ENCODE measurements around the gene ZCCHC3.
A peak's percentile ranks its signal among the peaks of the same experiment; 100 is the strongest.

The ZCCHC3 gene

DNA sequence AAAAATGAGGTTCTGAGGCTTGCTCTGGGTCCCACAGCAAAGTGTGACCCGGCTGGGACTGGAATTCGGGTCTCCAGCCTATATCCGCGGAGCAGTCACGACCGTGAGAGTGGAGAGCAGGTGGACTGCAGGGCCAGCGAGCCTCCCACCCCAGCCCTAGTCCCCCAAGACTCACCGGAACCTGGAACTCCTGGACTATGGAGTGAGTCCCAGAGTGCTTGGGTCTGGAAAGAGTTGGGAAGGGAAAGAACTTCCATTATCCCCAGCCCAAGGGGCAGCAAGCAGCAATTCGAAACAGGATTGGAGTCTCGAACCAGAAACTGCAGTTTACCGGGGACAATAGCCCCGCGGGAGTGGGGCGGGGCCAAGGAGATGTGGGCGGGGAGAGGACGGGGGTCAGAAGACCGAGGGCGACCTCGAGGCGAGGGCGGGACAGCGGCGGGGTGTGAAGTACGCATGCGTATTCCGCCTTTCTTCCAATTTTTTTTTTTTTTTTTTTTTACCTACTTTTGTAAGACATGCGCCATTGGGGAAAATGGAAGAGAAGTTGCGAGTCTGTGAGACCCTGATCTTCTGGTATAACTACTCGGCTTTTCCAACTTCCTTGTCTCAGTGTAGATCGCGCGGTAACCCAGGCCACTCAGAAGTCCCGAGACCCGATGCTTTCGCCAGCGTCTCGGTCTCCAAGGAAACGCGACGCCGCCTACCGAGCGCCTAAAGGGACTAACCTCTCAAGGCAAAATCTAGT is 7.1 kb upstream of the ZCCHC3 start, which contains the start of gene C20orf96:
Gene C20orf96, minus strand, starts transcription at position 667 of the 748 bp plus-strand sequence. Its CDS starts 140 bp downstream, at position 527.
- Histone ChIP-seq H3K4me3 (ENCODE audit: low read length) (peak within 1 kb of the TSS; percentile 70), H3K27me3 (ENCODE audit: insufficient read depth, low read length) (no peaks in the 10 kb centered on the region), H2AFZ (ENCODE audit: low read depth, low read length) (peak within 1 kb of the TSS; percentile 84), H3K4me1 (ENCODE audit: insufficient read depth, low read length) (peaks cover 13% of the 10 kb centered on the region), H3K9me3 (ENCODE audit: low read length) (no peaks in the 10 kb centered on the region), H3K36me3 (ENCODE audit: insufficient read depth, low read length) (no peaks in the 10 kb centered on the region)

DNA sequence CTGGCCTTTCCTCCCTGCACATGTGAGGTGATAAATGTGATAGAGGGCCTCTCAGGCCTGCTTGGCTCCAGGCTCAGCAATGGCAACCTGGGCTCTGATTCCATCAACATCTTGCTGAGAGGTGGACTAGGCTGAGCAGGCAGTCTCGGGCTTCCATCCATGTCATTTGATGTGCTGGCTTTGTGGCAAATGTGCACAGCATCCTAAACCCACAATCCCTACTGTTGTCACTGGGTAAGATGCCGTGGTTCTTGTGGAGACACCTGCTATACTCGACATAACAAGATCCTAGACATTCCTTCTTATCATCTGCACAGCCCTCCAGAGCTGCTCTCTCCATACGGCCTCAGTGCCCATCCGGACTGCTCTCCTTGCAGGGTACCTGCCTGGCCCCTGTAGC is 2.8 kb upstream of the ZCCHC3 start:
- Histone ChIP-seq H3K27me3 (ENCODE audit: insufficient read depth, low read length) (no peaks in the 10 kb centered on the region), H3K4me3 (ENCODE audit: low read length) (no peak overlapping the region), H3K36me3 (ENCODE audit: insufficient read depth, low read length) (peaks cover 2% of the 10 kb centered on the region), H3K4me1 (ENCODE audit: insufficient read depth, low read length) (peaks cover 29% of the 10 kb centered on the region), H2AFZ (ENCODE audit: low read depth, low read length) (no peak overlapping the region), H3K9me3 (ENCODE audit: low read length) (no peaks in the 10 kb centered on the region)

DNA sequence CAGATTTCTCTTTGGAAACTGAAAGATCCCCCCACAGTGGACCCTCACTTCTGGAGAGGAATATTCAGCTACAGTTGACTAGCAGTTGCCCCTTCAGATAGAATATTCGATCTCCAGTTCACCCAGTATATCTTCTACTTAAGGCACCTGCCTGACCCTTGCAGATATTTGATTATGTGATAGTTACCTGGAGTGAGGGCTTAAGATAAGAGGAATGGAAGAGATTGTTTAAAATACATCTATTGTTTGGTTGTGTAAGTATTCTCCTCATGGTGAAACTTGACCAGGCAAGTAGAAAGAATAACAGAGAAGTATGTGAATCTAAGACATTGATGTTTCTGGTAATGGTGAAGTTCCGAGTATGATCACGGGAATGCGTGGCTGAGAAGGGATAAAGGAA is 1.6 kb upstream of the ZCCHC3 start:
- H2AFZ ChIP-seq (ENCODE audit: low read depth, low read length), result no peak overlapping the region
- H3K27me3 ChIP-seq (ENCODE audit: insufficient read depth, low read length), result no peaks in the 10 kb centered on the region
- H3K9me3 ChIP-seq (ENCODE audit: low read length), result no peaks in the 10 kb centered on the region
- H3K36me3 ChIP-seq (ENCODE audit: insufficient read depth, low read length), result peaks cover 13% of the 10 kb centered on the region
- no peak overlapping the region for H3K4me3 ChIP-seq (ENCODE audit: low read length)
- peaks cover 39% of the 10 kb centered on the region for H3K4me1 ChIP-seq (ENCODE audit: insufficient read depth, low read length)

DNA sequence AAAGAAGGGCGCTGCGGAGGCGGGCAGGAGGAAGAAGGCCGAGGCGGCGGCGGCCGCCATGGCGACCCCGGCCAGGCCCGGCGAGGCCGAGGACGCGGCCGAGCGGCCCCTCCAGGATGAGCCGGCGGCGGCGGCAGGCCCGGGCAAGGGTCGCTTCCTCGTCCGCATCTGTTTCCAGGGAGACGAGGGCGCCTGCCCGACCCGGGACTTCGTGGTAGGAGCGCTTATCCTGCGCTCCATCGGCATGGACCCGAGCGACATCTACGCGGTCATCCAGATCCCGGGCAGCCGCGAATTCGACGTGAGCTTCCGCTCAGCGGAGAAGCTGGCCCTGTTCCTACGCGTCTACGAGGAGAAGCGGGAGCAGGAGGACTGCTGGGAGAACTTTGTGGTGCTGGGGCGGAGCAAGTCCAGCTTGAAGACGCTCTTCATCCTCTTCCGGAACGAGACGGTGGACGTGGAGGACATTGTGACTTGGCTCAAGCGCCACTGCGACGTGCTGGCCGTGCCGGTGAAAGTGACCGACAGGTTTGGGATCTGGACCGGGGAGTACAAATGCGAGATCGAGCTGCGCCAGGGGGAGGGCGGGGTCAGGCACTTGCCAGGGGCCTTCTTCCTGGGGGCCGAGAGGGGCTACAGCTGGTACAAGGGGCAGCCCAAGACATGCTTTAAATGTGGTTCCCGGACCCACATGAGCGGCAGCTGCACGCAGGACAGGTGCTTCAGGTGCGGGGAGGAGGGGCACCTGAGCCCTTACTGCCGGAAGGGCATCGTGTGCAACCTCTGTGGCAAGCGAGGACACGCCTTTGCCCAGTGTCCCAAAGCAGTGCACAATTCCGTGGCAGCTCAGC is 780 bp downstream of the ZCCHC3 start:
- Histone ChIP-seq H3K9me3 (ENCODE audit: low read length) (no peaks in the 10 kb centered on the region), H3K27me3 (ENCODE audit: insufficient read depth, low read length) (no peaks in the 10 kb centered on the region), H3K36me3 (ENCODE audit: insufficient read depth, low read length) (peaks cover 13% of the 10 kb centered on the region), H3K4me1 (ENCODE audit: insufficient read depth, low read length) (peaks cover 32% of the 10 kb centered on the region), H3K4me3 (ENCODE audit: low read length) (peak overlapping the region; percentile 98), H2AFZ (ENCODE audit: low read depth, low read length) (no peak overlapping the region)

DNA sequence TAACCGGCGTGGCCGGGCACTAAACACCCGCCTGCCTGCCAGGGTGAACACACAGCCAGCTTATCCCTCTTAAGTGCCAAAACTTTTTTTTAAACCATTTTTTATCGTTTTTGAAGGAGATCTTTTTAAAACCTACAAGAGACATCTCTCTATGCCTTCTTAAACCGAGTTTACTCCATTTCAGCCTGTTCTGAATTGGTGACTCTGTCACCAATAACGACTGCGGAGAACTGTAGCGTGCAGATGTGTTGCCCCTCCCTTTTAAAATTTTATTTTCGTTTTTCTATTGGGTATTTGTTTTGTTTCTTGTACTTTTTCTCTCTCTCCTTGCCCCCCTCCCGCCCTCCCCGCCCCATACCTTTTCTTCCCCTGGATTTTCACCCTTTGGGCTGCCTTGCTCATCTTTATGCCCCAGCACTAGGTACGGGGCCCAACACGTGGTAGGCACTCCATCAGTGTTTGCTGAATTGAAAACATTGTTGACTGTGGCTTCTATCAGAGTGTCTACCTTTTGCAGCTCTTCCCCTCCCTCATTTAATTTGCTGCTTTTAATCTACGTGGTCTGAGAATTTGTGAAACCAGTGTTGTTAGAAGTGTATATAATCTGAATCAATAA is 1.5 kb downstream of the ZCCHC3 start:
- H3K9me3 ChIP-seq (ENCODE audit: low read length), result no peaks in the 10 kb centered on the region
- H3K27me3 ChIP-seq (ENCODE audit: insufficient read depth, low read length), result no peaks in the 10 kb centered on the region
- peak overlapping the region; percentile 98 for H3K4me3 ChIP-seq (ENCODE audit: low read length)
- H3K36me3 ChIP-seq (ENCODE audit: insufficient read depth, low read length), result peaks cover 13% of the 10 kb centered on the region
- H3K4me1 ChIP-seq (ENCODE audit: insufficient read depth, low read length), result peaks cover 32% of the 10 kb centered on the region
- no peak overlapping the region for H2AFZ ChIP-seq (ENCODE audit: low read depth, low read length)

DNA sequence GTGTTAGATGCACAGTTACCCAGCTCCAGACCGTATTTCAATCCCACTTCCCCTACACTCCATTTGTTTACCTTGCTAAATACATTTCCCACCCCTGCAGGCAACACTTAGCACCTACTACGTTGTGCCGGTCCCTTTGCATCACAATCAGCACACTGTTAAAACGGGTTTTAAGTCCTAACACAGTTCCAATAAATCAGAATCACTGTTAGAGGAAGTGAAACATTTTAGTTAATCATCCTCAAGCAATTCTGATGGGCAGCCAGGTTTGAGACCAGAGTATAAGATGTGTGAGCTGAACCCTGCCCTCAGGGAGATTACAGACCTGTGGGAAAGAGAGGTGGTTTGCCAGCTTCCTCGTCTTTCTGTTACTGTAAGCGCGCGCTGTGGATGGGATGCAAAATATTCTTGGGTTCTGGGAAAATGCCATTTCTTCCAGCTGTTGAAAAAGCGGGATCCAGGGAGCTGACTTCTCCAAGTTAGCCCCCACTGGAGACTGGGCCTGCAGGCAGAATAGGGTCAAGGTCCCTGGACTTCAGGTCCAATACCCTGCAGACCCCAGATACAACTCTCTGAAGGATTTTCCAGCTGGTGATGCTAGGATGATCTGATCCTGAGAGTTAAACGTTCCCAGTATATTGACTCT is 3.1 kb downstream of the ZCCHC3 start:
- Histone ChIP-seq H3K27me3 (ENCODE audit: insufficient read depth, low read length) (no peaks in the 10 kb centered on the region), H3K4me3 (ENCODE audit: low read length) (peak overlapping the region; percentile 98), H3K4me1 (ENCODE audit: insufficient read depth, low read length) (peaks cover 32% of the 10 kb centered on the region), H3K9me3 (ENCODE audit: low read length) (no peaks in the 10 kb centered on the region), H3K36me3 (ENCODE audit: insufficient read depth, low read length) (peaks cover 13% of the 10 kb centered on the region), H2AFZ (ENCODE audit: low read depth, low read length) (no peak overlapping the region)

DNA sequence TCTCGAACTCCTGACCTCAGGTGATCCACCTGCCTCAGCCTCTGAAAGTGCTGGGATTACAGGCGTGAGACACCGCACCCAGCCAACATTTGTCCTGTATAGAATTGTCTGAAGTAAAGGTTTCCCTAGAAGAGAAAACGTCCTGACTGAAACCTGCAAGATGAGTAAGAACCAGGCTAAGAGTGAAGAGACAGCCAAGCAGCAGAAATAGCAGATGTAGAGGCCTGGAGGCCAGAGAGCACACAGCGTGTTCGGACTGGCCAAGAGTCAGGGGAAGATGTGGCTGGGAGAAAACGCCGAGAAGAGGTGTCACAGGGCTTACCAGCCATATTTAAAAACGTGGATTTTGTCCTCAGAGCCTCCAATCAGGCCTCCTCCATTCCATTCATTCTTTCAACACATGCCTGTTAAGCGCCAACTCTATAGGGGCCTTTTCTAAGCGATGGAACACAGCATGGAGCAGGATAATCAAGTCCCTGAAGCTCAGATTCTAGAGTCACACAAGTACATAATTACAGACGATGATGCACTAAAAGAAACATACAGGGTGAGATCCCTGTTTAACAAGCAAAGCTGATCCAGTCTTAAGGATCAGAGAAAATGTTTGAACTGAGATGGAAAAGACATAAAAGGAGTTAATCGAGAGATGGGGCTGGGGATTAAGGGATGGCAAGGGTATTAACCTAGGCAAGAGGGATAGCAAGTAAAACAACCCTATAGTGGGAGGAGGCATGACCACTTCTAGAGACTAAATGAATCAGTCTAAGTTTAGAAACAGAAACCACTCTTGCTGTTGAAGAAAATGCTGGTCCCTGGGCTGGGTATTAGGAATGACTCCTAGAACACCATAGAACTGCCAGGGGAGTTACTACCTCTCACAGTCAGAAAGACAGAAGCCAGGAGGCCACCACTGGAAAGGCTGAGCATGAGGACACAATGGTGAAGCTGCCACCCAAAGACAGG is 4.8 kb downstream of the ZCCHC3 start:
- no peaks in the 10 kb centered on the region for H3K9me3 ChIP-seq (ENCODE audit: low read length)
- H3K4me1 ChIP-seq (ENCODE audit: insufficient read depth, low read length), result peaks cover 29% of the 10 kb centered on the region
- no peaks in the 10 kb centered on the region for H3K27me3 ChIP-seq (ENCODE audit: insufficient read depth, low read length)
- H2AFZ ChIP-seq (ENCODE audit: low read depth, low read length), result no peak overlapping the region
- H3K36me3 ChIP-seq (ENCODE audit: insufficient read depth, low read length), result peaks cover 13% of the 10 kb centered on the region
- no peak overlapping the region for H3K4me3 ChIP-seq (ENCODE audit: low read length)

DNA sequence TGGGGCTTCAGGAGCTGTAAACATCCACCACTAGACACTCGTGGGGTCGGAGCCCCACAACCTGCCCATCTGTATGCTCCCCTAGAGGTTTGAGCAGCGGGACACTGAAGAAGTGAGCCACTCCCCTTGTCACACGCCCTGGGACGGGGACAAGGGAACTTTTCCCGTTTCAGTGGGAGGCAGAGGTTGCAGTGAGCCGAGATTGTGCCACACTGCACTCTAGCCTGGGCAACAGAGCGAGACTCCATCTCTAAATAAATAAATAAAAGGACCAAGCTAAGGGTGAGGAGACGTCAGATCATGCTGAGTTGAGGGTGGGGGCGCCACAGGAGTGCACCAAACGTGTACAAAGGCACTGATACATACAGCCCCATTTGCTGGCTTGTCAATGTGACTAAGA is 8.4 kb downstream of the ZCCHC3 start:
- H3K27me3 ChIP-seq (ENCODE audit: insufficient read depth, low read length), result no peaks in the 10 kb centered on the region
- no peaks in the 10 kb centered on the region for H3K36me3 ChIP-seq (ENCODE audit: insufficient read depth, low read length)
- no peak overlapping the region for H3K4me3 ChIP-seq (ENCODE audit: low read length)
- H3K9me3 ChIP-seq (ENCODE audit: low read length), result no peaks in the 10 kb centered on the region
- no peak overlapping the region for H2AFZ ChIP-seq (ENCODE audit: low read depth, low read length)
- peaks cover 14% of the 10 kb centered on the region for H3K4me1 ChIP-seq (ENCODE audit: insufficient read depth, low read length)

DNA sequence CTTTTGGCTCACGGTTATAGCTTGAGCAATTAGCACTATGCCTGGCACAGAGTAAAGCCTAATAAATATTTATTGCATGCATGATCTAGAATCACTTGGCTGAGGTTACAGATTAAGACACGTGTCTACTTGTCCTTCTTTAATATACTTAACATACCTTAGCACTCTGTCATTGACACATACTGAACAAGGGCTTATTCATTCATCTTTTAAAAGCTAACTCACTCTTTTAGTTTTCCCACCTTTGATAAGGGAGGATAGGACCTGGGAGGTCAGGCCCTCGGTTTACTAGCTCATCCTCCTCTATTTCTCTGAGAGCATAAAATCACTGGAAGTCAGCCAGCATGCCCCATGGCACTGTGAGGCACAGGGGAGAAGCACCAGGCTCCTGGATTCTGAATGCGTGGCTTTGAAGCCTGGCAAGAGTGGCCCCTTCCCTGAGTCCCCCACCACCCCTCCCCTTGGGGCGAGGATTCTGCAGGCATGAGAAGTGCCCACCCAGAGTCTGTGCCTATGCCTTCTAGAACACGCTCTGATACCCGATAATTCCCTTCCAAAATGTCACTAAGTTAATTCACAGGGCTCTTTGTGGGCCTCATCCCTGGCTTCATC is 11.2 kb downstream of the ZCCHC3 start:
- no peaks in the 10 kb centered on the region for H3K27me3 ChIP-seq (ENCODE audit: insufficient read depth, low read length)
- H2AFZ ChIP-seq (ENCODE audit: low read depth, low read length), result no peak overlapping the region
- peak overlapping the region; percentile 57 for H3K4me3 ChIP-seq (ENCODE audit: low read length)
- peaks cover 12% of the 10 kb centered on the region for H3K4me1 ChIP-seq (ENCODE audit: insufficient read depth, low read length)
- H3K36me3 ChIP-seq (ENCODE audit: insufficient read depth, low read length), result no peaks in the 10 kb centered on the region
- H3K9me3 ChIP-seq (ENCODE audit: low read length), result no peaks in the 10 kb centered on the region

DNA sequence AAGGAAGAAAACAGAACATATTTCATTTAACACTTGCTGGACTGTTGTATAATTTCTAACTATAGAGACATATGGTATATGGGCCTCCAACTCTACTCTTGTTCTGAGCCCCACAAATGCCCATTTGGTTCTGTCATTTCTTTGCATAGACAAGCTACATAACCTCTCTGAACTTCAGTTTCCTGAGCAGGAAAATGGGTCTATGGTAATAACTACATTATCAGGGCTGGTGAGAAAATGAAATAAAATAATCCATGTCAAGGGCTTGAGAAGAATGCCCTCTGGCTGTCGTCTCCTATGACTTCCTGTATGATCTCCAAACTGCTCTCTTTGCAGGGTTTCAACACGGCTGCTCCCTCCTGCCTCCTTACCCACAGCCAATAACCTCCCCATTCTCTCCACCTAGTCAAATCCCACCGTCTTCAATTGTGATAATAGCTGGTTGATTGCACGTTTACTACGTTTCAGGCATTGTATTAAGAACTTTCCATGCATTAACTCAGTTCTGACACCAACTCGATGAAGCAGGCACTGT is 12.0 kb downstream of the ZCCHC3 start:
- Histone ChIP-seq H2AFZ (ENCODE audit: low read depth, low read length) (peak overlapping the region; percentile 42), H3K27me3 (ENCODE audit: insufficient read depth, low read length) (no peaks in the 10 kb centered on the region), H3K4me3 (ENCODE audit: low read length) (peak overlapping the region; percentile 57), H3K4me1 (ENCODE audit: insufficient read depth, low read length) (peaks cover 12% of the 10 kb centered on the region), H3K36me3 (ENCODE audit: insufficient read depth, low read length) (no peaks in the 10 kb centered on the region), H3K9me3 (ENCODE audit: low read length) (no peaks in the 10 kb centered on the region)

DNA sequence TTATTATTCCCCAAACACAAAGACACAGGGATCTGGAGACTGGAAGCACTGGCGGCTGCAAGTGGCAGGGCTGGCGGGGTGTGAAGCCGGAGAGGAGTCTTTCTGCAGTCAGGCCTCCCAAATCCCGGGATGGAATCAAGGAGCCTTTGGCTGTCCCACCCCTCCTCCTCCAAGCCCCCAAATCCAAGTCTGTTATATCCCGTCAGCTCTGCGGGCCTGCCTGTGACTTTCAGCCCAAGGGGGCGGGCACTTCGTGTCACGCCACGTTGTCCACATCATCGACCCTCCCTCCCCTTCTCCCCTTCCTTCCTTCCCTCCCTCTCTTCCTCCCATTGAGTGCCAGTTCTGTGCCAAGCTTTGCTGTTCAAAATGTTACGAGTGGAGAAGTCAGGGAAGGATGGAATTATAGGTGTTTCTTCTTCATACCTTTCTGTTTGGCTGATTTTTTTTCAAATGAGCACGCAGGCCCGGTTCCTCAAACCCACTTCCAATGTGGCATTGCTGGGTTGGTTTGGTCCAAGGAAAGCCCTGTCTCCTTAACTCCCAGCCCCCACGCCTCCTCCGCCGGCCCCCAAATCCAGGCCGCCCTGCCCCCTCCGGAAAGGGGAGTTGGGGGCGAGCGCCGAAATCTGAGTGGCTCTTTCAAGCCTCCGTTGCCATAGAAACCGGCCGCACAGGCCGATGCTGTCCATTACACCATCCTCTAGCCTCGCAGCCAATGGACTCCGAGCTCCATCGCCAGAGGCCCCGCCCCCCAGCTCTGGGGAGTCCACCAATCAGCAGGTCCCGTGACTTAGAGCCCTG is 12.7 kb downstream of the ZCCHC3 start:
- Histone ChIP-seq H3K27me3 (ENCODE audit: insufficient read depth, low read length) (no peaks in the 10 kb centered on the region), H3K9me3 (ENCODE audit: low read length) (no peaks in the 10 kb centered on the region), H3K4me1 (ENCODE audit: insufficient read depth, low read length) (peaks cover 12% of the 10 kb centered on the region), H3K36me3 (ENCODE audit: insufficient read depth, low read length) (no peaks in the 10 kb centered on the region), H3K4me3 (ENCODE audit: low read length) (peak overlapping the region; percentile 57), H2AFZ (ENCODE audit: low read depth, low read length) (peak overlapping the region; percentile 42)

All from neuron (in vitro differentiated cells).